ENCODE data around the gene IL36G. TPM values are rescaled to one million over a fixed set of nuclear protein-coding genes. Genes with fewer than 3 reads are reported as not detected.

The IL36G gene
- total and polyA plus RNA-seq, 2 experiments from 2014 or later, result 0.30 TPM; not detected in 1

DNA sequence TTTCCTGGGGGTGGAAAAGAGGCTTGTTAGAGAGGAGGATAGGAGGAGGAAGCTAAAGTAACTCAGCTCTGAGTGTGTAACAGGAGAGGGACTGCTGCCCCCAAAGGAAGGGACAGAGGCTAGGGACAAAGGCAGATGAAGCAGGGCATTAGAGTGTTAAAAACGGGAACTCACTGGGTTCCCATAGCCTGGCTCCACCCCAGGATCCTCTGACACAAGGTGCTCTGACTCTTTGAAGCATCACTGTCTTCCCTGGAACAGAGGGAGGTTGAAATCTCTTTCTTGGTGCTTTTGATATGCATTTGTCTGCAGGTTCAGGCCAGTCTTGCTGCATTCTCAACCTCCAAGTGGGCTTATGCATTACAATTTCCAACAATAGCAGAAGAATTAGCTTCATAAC, 50.3 kb downstream of the IL36G start:
- H3K4me1 ChIP-seq (ENCODE audit: low read depth), result no peaks in the 10 kb centered on the region
- no peaks in the 10 kb centered on the region for H3K27me3 ChIP-seq
- H3K36me3 ChIP-seq, result no peaks in the 10 kb centered on the region
- H3K9me3 ChIP-seq (ENCODE audit: low read depth), result no peaks in the 10 kb centered on the region
- DNase-seq (ENCODE audit: low read depth in 1 of 2, low spot score in 1 of 2), result no peak
- H3K27ac ChIP-seq, result no peak overlapping the region
- TF ChIP-seq, protein P1, sequence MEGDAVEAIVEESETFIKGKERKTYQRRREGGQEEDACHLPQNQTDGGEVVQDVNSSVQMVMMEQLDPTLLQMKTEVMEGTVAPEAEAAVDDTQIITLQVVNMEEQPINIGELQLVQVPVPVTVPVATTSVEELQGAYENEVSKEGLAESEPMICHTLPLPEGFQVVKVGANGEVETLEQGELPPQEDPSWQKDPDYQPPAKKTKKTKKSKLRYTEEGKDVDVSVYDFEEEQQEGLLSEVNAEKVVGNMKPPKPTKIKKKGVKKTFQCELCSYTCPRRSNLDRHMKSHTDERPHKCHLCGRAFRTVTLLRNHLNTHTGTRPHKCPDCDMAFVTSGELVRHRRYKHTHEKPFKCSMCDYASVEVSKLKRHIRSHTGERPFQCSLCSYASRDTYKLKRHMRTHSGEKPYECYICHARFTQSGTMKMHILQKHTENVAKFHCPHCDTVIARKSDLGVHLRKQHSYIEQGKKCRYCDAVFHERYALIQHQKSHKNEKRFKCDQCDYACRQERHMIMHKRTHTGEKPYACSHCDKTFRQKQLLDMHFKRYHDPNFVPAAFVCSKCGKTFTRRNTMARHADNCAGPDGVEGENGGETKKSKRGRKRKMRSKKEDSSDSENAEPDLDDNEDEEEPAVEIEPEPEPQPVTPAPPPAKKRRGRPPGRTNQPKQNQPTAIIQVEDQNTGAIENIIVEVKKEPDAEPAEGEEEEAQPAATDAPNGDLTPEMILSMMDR (IDR thresholded peaks at IDR 0.05; ENCODE audit: low read depth, low read length), result no peak
- no peak overlapping the region for H3K4me3 ChIP-seq

DNA sequence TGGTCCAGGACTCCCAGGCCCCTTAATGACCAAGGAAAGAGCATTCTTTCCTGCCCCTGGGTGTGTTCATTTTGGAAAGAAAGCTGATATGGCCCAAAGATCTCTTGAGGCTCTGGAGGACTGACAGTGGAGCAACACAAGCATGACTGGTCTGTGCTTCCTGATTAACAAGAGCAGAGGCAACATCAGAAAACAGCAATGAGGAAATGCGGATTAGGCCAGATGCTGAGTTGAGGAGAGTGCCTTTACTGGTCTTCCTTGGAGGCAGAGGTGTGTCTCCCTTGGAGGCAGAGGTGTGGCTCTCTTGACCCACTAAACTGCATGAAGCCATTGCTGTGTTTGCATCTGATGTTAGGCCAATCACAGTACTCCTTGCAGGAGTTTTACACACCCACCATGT, 54.9 kb downstream of the IL36G start:
- H3K4me3 ChIP-seq, result no peak overlapping the region
- TF ChIP-seq, protein P1 (IDR thresholded peaks at IDR 0.05; ENCODE audit: low read depth, low read length), result no peak
- H3K36me3 ChIP-seq, result no peaks in the 10 kb centered on the region
- no peaks in the 10 kb centered on the region for H3K9me3 ChIP-seq (ENCODE audit: low read depth)
- H3K27me3 ChIP-seq, result no peaks in the 10 kb centered on the region
- no peak for DNase-seq (ENCODE audit: low read depth in 1 of 2, low spot score in 1 of 2)
- H3K4me1 ChIP-seq (ENCODE audit: low read depth), result no peaks in the 10 kb centered on the region
- no peak overlapping the region for H3K27ac ChIP-seq

DNA sequence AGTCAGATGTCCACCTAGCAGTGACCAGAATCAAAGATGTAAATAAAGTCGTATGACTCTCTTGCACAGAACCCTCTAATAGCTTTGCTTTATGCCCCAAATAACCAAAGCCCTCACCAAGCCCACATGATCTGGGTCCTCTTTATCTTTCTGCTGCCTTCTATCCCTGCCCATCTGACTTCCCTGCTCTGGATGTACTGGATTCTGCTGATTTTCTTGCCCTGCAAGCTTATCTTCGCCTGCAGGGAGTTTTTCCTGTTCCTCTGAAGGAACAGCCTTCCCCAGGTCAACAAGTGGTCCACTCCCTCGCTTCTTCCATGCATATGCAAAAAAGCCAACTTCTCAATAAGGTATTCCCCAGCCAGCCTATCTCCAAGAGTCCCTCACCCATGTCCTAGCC, 56.2 kb downstream of the IL36G start:
- Histone ChIP-seq H3K9me3 (ENCODE audit: low read depth) (no peaks in the 10 kb centered on the region), H3K27ac (no peak overlapping the region), H3K27me3 (no peaks in the 10 kb centered on the region), H3K4me1 (ENCODE audit: low read depth) (no peaks in the 10 kb centered on the region), H3K4me3 (no peak overlapping the region), H3K36me3 (no peaks in the 10 kb centered on the region)
- TF ChIP-seq, protein P1 (IDR thresholded peaks at IDR 0.05; ENCODE audit: low read depth, low read length), result no peak
- DNase-seq (ENCODE audit: low read depth in 1 of 2, low spot score in 1 of 2), result no peak

Other genes starting within 250 kb of the IL36G start
- gene CKAP2L, start 213.4 kb upstream of the IL36G start, total RNA-seq, result 1.7 and 13.7 TPM in 2 replicates
- 4.0 and 20.9 TPM in 2 replicates for gene CKAP2L, start 213.4 kb upstream of the IL36G start, polyA plus RNA-seq
- gene IL1A, start 193.5 kb upstream of the IL36G start, total RNA-seq, result not detected in 2 replicates
- not detected in 2 replicates for gene IL1A, start 193.5 kb upstream of the IL36G start, polyA plus RNA-seq
- not detected in 2 replicates for gene IL1B, start 141.2 kb upstream of the IL36G start, total RNA-seq
- not detected in 2 replicates for gene IL1B, start 141.2 kb upstream of the IL36G start, polyA plus RNA-seq
- not detected in 2 replicates for gene IL37, start 66.8 kb upstream of the IL36G start, total RNA-seq
- gene IL37, start 66.8 kb upstream of the IL36G start, polyA plus RNA-seq, result not detected in 2 replicates
- gene IL36A, start 27.5 kb downstream of the IL36G start, total RNA-seq, result not detected in 2 replicates
- gene IL36A, start 27.5 kb downstream of the IL36G start, polyA plus RNA-seq, result not detected in 2 replicates
- gene IL36B, start 74.9 kb downstream of the IL36G start, total RNA-seq, result not detected in 2 replicates
- not detected in 2 replicates for gene IL36B, start 74.9 kb downstream of the IL36G start, polyA plus RNA-seq
- gene IL36RN, start 81.2 kb downstream of the IL36G start, total RNA-seq, result not detected in 2 replicates
- not detected in 2 replicates for gene IL36RN, start 81.2 kb downstream of the IL36G start, polyA plus RNA-seq
- not detected in 2 replicates for gene IL1F10, start 90.0 kb downstream of the IL36G start, total RNA-seq
- gene IL1F10, start 90.0 kb downstream of the IL36G start, polyA plus RNA-seq, result not detected in 2 replicates
- gene IL1RN, start 149.6 kb downstream of the IL36G start, total RNA-seq, result not detected in 2 replicates
- gene IL1RN, start 149.6 kb downstream of the IL36G start, polyA plus RNA-seq, result not detected in 2 replicates
- 5.4 and 9.0 TPM in 2 replicates for gene PSD4, start 196.0 kb downstream of the IL36G start, total RNA-seq
- gene PSD4, start 196.0 kb downstream of the IL36G start, polyA plus RNA-seq, result 2.5 and 3.8 TPM in 2 replicates